ENCODE measurements around the gene RNF38. TPM values are rescaled to one million over a fixed set of nuclear protein-coding genes. Genes with fewer than 3 reads are reported as not detected.

RNF38 gene
- total RNA-seq, 1 experiment from 2014 or later = 60.2 TPM

DNA sequence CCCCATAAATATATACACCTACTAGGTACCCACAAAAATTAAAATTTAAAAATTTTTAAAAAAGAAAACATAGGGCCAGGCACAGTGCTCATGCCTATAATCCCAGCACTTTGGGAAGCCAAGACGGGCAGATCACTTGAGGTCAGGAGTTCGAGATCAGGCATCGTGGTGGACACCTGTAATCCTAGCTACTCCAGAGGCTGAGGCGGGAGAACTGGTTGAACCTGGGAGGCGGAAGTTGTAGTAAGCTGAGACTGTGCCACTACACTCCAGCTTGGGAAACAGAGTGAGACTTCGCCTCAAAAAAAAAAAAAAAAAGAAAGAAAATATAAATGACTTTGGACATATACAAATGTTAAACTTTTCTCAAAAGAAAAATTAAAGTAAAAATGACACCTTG, 33.3 kb upstream of the RNF38 start:
- Histone ChIP-seq H3K79me2 (ENCODE audit: insufficient read depth, low read length) (peaks cover 2% of the 10 kb centered on the region; the same call in 1 of the 2 replicates), H4K5ac (ENCODE audit: insufficient read length, low read depth, low read length) (no peak overlapping the region), H3K27ac (ENCODE audit: insufficient read length, low read depth, low read length) (no peak overlapping the region), H3K56ac (ENCODE audit: insufficient read length, low read depth, low read length) (no peak overlapping the region), H3K18ac (ENCODE audit: insufficient read length, low read depth, low read length) (no peak overlapping the region), H2AFZ (ENCODE audit: low read length) (no peak overlapping the region), H3T11ph (ENCODE audit: low read length) (no peak overlapping the region), H2BK120ac (ENCODE audit: low read depth, low read length, poor library complexity, severe bottlenecking) (no peak overlapping the region), H2BK15ac (ENCODE audit: low read depth, low read length) (no peak overlapping the region), H4K8ac (replicated peaks; ENCODE audit: insufficient read length, low read depth, low read length) (no peak overlapping the region), H2BK20ac (ENCODE audit: low read depth, low read length, poor library complexity, severe bottlenecking) (no peak overlapping the region), H3K9ac (ENCODE audit: extremely low read depth, insufficient read length, low read length) (no peak overlapping the region), H3K9me3 (ENCODE audit: control insufficient read depth, low read depth, low read length) (no peaks in the 10 kb centered on the region), H3K4me1 (ENCODE audit: insufficient read depth, low read length) (no peaks in the 10 kb centered on the region; the same call in 1 of the 2 replicates), H2BK12ac (ENCODE audit: insufficient read length, low read depth, low read length) (no peak overlapping the region), H3K23me2 (ENCODE audit: insufficient read length, low read depth, low read length, poor library complexity, severe bottlenecking) (no peaks in the 10 kb centered on the region), H3K14ac (ENCODE audit: insufficient read depth, low read length) (no peak overlapping the region), H3K4me2 (ENCODE audit: insufficient read depth, insufficient read length, low read length) (no peak overlapping the region), H4K20me1 (ENCODE audit: control insufficient read depth, insufficient read depth, insufficient read length) (no peaks in the 10 kb centered on the region), H2BK5ac (ENCODE audit: insufficient read length, low read length) (no peak overlapping the region), H3K27me3 (ENCODE audit: insufficient read depth, low read length) (no peaks in the 10 kb centered on the region), H4K91ac (ENCODE audit: insufficient read length, low read depth, low read length) (no peak overlapping the region), H2AK5ac (ENCODE audit: insufficient read length, low read length) (no peak overlapping the region), H3K4ac (ENCODE audit: low read depth, low read length) (no peak overlapping the region), H3K79me1 (ENCODE audit: insufficient read depth, low read depth, low read length, poor library complexity, severe bottlenecking) (peaks cover 12% of the 10 kb centered on the region), H3K23ac (ENCODE audit: insufficient read length, low read depth, low read length) (no peak overlapping the region)
- Mint-ChIP-seq H3K36me3 (ENCODE audit: insufficient read depth in 1 of 3, low read depth in 3 of 3) (peaks cover 3 to 15% (median 12%) of the 10 kb centered on the region in 3 experiments; a peak in 6 of 7 replicates), H3K4me3 (no peak overlapping the region), H3K27ac (no peak overlapping the region), H3K4me1 (peaks cover 31 to 46% of the 10 kb centered on the region in 2 experiments), H3K9me3 (no peaks in the 10 kb centered on the region), H3K27me3 (ENCODE audit: low read depth) (no peaks in the 10 kb centered on the region)
- no CpG with 5 or more reads among the region's 6 CpGs for WGBS (ENCODE audit: extremely low coverage, insufficient read length, low lambda C conversion rate)
- no peak for DNase-seq
- TF ChIP-seq, protein P1, sequence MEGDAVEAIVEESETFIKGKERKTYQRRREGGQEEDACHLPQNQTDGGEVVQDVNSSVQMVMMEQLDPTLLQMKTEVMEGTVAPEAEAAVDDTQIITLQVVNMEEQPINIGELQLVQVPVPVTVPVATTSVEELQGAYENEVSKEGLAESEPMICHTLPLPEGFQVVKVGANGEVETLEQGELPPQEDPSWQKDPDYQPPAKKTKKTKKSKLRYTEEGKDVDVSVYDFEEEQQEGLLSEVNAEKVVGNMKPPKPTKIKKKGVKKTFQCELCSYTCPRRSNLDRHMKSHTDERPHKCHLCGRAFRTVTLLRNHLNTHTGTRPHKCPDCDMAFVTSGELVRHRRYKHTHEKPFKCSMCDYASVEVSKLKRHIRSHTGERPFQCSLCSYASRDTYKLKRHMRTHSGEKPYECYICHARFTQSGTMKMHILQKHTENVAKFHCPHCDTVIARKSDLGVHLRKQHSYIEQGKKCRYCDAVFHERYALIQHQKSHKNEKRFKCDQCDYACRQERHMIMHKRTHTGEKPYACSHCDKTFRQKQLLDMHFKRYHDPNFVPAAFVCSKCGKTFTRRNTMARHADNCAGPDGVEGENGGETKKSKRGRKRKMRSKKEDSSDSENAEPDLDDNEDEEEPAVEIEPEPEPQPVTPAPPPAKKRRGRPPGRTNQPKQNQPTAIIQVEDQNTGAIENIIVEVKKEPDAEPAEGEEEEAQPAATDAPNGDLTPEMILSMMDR (conservative IDR thresholded peaks at IDR 0.05) = no peak
